GM19397 (cell line): Measurements from ENCODE around the gene DOK7.
"Not testable (repeated sequence)": the region's sequence is repeated elsewhere in the genome, so short reads cannot be mapped to it uniquely, and the experiment has no call there.

Experiments used
- ATAC-seq: cut with Tn5 transposase; IDR thresholded peaks from one replicate; pipeline ENCODE4 v1.9.1; 2021; ENCODE audit warnings: mild to moderate bottlenecking, moderate library complexity; ENCODE audit not compliant: unreplicated experiment

The DOK7 gene

GRCh38 chr4:3530663-3531254 lies 67.7 kb downstream of the DOK7 start:
- ATAC-seq: no peak

- ATAC-seq: no peak
Measured at GRCh38 chr4:3531318-3531878, 68.3 kb downstream of the DOK7 start.

- ATAC-seq: peak; percentile 85
Measured at GRCh38 chr4:3531879-3532750, 69.0 kb downstream of the DOK7 start, which contains the start of gene LRPAP1. Gene LRPAP1 (minus strand): TSS chr4:3532422. CDS start chr4:3532412, 10 bp downstream.

GRCh38 chr4:3532751-3533422 lies 69.8 kb downstream of the DOK7 start:
- no peak for ATAC-seq

GRCh38 chr4:3533423-3533820 lies 70.3 kb downstream of the DOK7 start:
- ATAC-seq: no peak

GRCh38 chr4:3535812-3536211 lies 72.7 kb downstream of the DOK7 start:
- not testable (repeated sequence) for ATAC-seq

GRCh38 chr4:3538906-3539305 lies 75.8 kb downstream of the DOK7 start:
- not testable (repeated sequence) for ATAC-seq

- not testable (repeated sequence) for ATAC-seq
Measured at GRCh38 chr4:3543415-3543814, 80.3 kb downstream of the DOK7 start.
